Measurements from ENCODE around the gene FAM171A2. TPM values are rescaled to one million over a fixed set of nuclear protein-coding genes. Genes with fewer than 3 reads are reported as not detected.

The FAM171A2 gene
- total RNA-seq, 4 donors from 2014 or later: 0.27 to 5.0 (median 0.88) TPM; not detected in 1

DNA sequence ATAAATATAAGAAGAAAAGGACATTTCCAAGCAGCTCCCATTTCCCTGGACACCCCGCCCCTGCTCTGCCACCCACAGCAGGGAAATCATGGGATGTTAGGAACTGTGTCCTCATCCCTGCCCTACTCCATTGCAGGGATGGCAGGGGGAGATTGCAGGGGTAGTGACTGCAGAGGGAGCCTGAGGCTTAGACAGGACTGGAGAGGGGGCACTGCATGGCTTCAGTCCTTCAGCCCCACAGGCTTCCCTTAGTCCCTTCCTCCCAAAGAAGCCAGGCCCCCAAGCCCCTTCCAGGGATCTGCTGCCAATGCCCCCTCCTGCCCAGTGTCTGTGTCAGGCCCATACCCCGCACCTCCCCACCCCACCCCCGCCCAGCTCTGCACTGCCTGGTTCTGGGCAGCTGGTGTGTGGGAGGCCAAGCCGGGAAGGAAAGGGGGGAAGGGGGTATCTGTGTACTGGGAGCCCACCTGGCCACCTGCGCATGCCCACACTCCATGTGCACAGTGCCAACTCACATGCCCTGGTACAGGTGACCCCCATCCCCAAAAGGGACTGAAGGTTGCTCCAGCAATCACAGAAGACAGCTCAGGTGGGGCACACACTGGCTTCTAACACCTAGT lies 52.0 kb downstream of the FAM171A2 start:
- Histone ChIP-seq H3K4me1 (peaks cover 0 to 34% (median 15%) of the 10 kb centered on the region in 4 donors), H3K27ac (no peak overlapping the region), H3K9me3 (no peaks in the 10 kb centered on the region), H3K4me3 (no peak overlapping the region), H3K27me3 (peaks cover 0 to 22% of the 10 kb centered on the region in 2 donors), H3K36me3 (no peaks in the 10 kb centered on the region)
- DNase-seq: no peak
- no peak for TF ChIP-seq POLR2A (IDR thresholded peaks at IDR 0.05)
- TF ChIP-seq, protein P1, sequence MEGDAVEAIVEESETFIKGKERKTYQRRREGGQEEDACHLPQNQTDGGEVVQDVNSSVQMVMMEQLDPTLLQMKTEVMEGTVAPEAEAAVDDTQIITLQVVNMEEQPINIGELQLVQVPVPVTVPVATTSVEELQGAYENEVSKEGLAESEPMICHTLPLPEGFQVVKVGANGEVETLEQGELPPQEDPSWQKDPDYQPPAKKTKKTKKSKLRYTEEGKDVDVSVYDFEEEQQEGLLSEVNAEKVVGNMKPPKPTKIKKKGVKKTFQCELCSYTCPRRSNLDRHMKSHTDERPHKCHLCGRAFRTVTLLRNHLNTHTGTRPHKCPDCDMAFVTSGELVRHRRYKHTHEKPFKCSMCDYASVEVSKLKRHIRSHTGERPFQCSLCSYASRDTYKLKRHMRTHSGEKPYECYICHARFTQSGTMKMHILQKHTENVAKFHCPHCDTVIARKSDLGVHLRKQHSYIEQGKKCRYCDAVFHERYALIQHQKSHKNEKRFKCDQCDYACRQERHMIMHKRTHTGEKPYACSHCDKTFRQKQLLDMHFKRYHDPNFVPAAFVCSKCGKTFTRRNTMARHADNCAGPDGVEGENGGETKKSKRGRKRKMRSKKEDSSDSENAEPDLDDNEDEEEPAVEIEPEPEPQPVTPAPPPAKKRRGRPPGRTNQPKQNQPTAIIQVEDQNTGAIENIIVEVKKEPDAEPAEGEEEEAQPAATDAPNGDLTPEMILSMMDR (IDR thresholded peaks at IDR 0.05): no peak

DNA sequence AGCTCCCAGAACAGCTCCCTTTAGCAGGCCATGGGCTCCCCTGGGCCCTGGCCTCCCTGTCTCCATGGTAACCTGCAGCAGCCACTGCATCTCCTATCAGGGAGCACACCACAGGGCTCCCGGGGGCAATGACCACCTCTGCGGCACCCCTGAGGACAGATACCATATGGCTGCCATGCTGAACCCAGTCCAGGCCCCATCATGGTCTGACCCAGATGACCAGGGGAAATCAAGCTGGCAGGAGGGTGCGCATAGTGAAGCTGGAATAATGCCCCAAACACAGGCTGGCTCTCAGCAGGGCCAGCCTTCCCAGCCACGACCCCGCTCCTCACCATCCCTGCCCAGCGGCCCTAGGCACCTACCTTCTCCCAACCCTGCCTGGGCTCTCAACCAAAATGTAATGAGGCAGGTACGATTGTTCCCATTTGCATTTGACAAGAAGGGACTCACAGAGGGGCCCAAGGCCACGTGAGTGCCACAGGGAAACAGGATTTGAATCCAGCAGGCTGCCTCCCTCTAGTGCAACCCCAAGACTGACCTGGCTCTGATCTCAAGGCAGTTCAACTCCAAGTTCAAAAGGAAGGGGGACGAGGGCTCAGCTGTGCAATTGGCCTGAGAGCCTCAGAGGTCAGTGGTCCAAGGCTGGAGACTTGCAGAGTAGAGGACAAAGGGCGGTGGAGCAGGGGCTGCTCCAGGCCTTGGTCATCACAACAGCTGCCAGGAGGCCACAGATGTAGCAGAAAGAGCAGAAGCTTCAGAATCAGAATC lies 52.9 kb downstream of the FAM171A2 start:
- peaks cover 0 to 14% of the 10 kb centered on the region in 2 donors for H3K27me3 ChIP-seq
- H3K27ac ChIP-seq: no peak overlapping the region
- no peak for TF ChIP-seq POLR2A (IDR thresholded peaks at IDR 0.05)
- TF ChIP-seq, protein P1 (IDR thresholded peaks at IDR 0.05): no peak
- H3K9me3 ChIP-seq: no peaks in the 10 kb centered on the region
- peaks cover 0 to 32% (median 15%) of the 10 kb centered on the region in 4 donors for H3K4me1 ChIP-seq
- DNase-seq: no peak
- H3K36me3 ChIP-seq: no peaks in the 10 kb centered on the region
- no peak overlapping the region for H3K4me3 ChIP-seq

DNA sequence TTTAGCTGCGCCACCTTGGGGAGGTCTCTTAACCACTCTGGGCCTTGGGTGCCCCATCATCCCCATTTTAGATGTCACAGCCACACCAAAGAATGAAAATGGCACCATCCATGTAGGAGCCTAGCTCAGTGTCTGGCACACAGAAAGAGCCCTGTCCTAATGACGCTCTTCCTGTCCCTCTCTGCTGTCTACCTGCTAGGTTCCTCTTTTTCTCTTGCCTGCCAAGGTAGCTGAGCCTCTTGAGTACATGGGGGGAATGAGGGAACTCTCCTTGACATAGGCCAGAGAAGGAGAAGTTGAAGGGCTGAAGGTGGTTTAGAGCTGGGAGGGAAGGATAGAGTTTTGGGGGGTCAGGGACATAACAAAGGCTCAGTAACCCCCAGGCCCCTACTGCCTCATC lies 53.5 kb downstream of the FAM171A2 start:
- TF ChIP-seq, protein P1 (IDR thresholded peaks at IDR 0.05): no peak
- TF ChIP-seq POLR2A (IDR thresholded peaks at IDR 0.05): no peak
- H3K9me3 ChIP-seq: no peaks in the 10 kb centered on the region
- H3K36me3 ChIP-seq: no peaks in the 10 kb centered on the region
- H3K27me3 ChIP-seq: peaks cover 0 to 9% of the 10 kb centered on the region in 2 donors
- peaks cover 0 to 26% (median 14%) of the 10 kb centered on the region in 4 donors for H3K4me1 ChIP-seq
- no peak overlapping the region for H3K27ac ChIP-seq
- H3K4me3 ChIP-seq: no peak overlapping the region
- DNase-seq: no peak

DNA sequence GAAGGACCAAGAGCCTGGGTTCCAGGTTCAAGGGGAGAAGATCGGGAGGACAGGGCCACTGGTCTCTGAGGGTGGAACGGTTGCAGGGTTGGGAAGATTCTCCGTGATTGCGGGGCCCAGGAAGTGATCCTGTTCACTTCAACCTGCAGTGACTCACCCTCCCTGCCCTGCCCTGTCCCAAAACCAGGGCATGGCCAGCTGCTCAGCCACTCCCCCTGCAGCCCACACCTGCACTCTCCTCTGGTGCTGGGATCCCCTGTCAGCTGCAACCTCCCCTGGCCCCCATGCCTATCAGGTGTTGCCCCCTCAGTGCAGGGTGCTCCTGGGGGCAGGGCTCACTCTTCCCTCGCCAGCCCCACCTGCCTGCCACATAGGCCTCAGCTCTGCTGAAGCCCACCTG lies 54.2 kb downstream of the FAM171A2 start:
- DNase-seq: no peak
- TF ChIP-seq, protein P1 (IDR thresholded peaks at IDR 0.05): no peak
- TF ChIP-seq POLR2A (IDR thresholded peaks at IDR 0.05): no peak
- Histone ChIP-seq H3K4me3 (no peak overlapping the region), H3K4me1 (peaks cover 0 to 21% (median 11%) of the 10 kb centered on the region in 4 donors), H3K36me3 (no peaks in the 10 kb centered on the region), H3K27ac (no peak overlapping the region), H3K27me3 (peaks cover 0 to 2% of the 10 kb centered on the region in 2 donors), H3K9me3 (no peaks in the 10 kb centered on the region)

DNA sequence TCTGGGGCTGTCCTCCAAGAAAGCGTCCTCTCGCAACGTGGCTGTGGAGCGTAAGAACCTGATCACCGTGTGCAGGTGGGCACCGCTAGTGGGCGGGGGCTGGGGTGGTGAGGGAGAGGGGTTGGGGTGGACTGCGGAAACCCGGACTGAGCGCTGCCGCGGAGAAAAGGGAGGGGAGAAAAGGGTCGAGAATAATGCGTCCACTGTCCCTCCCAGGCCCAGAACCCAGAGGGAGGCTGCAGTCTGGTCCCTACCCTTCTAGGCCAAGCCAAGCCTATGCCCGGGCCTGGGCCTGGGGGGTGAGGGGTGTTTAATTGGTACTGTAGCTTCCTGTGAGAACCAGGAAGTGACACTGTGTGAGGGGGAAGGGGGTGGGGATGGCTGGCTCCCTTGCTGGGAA lies 54.8 kb downstream of the FAM171A2 start:
- Histone ChIP-seq H3K9me3 (no peaks in the 10 kb centered on the region), H3K4me1 (peaks cover 0 to 21% (median 11%) of the 10 kb centered on the region in 4 donors), H3K36me3 (no peaks in the 10 kb centered on the region), H3K4me3 (peak overlapping the region; percentile 9 to 50 (median 36)), H3K27me3 (no peaks in the 10 kb centered on the region), H3K27ac (no peak overlapping the region)
- TF ChIP-seq POLR2A (IDR thresholded peaks at IDR 0.05): no peak
- TF ChIP-seq, protein P1 (IDR thresholded peaks at IDR 0.05): no peak
- DNase-seq: no peak

Data from Peyer's patch (tissue), 4 donors.